HG03175 (cell line): Measurements from ENCODE around the gene SLC13A2.

Experiments used
- ATAC-seq: cut with Tn5 transposase; IDR thresholded peaks from one replicate; pipeline ENCODE4 v1.9.1; 2021; ENCODE audit warnings: mild to moderate bottlenecking, moderate library complexity; ENCODE audit not compliant: unreplicated experiment

SLC13A2 gene

GRCh38 chr17:28470266-28470913, 3.1 kb upstream of the SLC13A2 start:
- ATAC-seq, result no peak

- ATAC-seq, result no peak
Observed at GRCh38 chr17:28470914-28471366, 2.5 kb upstream of the SLC13A2 start.

GRCh38 chr17:28471531-28472342, 1.7 kb upstream of the SLC13A2 start:
- ATAC-seq, result no peak

GRCh38 chr17:28472871-28473497, 460 bp upstream of the SLC13A2 start:
- no peak for ATAC-seq

- no peak for ATAC-seq
Observed at GRCh38 chr17:28474111-28474531, 677 bp downstream of the SLC13A2 start.

GRCh38 chr17:28475151-28475900, 1.9 kb downstream of the SLC13A2 start:
- no peak for ATAC-seq

GRCh38 chr17:28476076-28476865, 2.8 kb downstream of the SLC13A2 start:
- no peak for ATAC-seq

- ATAC-seq, result no peak
Observed at GRCh38 chr17:28477928-28478327, 4.5 kb downstream of the SLC13A2 start.

- no peak for ATAC-seq
Observed at GRCh38 chr17:28478712-28479615, 5.5 kb downstream of the SLC13A2 start.

- ATAC-seq, result no peak
Observed at GRCh38 chr17:28480278-28480677, 6.8 kb downstream of the SLC13A2 start.

GRCh38 chr17:28480799-28481571, 7.5 kb downstream of the SLC13A2 start:
- ATAC-seq, result no peak

- ATAC-seq, result no peak
Observed at GRCh38 chr17:28482551-28483199, 9.2 kb downstream of the SLC13A2 start.

- peak; percentile 93 for ATAC-seq
Observed at GRCh38 chr17:28484296-28484695, 10.9 kb downstream of the SLC13A2 start.

GRCh38 chr17:28485049-28485448, 11.6 kb downstream of the SLC13A2 start:
- ATAC-seq, result no peak

GRCh38 chr17:28487881-28488532, 14.6 kb downstream of the SLC13A2 start:
- no peak for ATAC-seq

- ATAC-seq, result no peak
Observed at GRCh38 chr17:28488533-28489276, 15.3 kb downstream of the SLC13A2 start.

- ATAC-seq, result no peak
Observed at GRCh38 chr17:28491286-28491685, 17.8 kb downstream of the SLC13A2 start.
